WTC11 (cell line): ENCODE measurements around the gene WIPF3.

Source experiments
- CTCF ChIP-seq: fragments of 200-600 bp; IDR thresholded peaks from 2 replicates; pipeline ENCODE4 v1.8.0; 2022; ENCODE audit warnings: antibody characterized with exemption
- NR1H2 ChIP-seq: sonication (generic); formaldehyde crosslinking; IDR thresholded peaks from 2 replicates; pipeline ENCODE4 v1.9.0; 2021; ENCODE audit warnings: mild to moderate bottlenecking, moderate library complexity, missing genetic modification reagents
- NR2C2 ChIP-seq: sonication (generic); formaldehyde crosslinking; IDR thresholded peaks from 2 replicates; pipeline ENCODE4 v1.8.0; 2022; ENCODE audit warnings: mild to moderate bottlenecking, missing genetic modification reagents
- TP53 ChIP-seq: sonication (generic); formaldehyde crosslinking; IDR thresholded peaks from 2 replicates; pipeline ENCODE4 v1.8.1; 2023; ENCODE audit warnings: mild to moderate bottlenecking, missing genetic modification reagents
- ZNF416 ChIP-seq: fragments of 250-450 bp; sonication (Bioruptor Pico); IDR thresholded peaks from 2 replicates; pipeline ENCODE4 v1.9.0; 2021; ENCODE audit warnings: mild to moderate bottlenecking, inconsistent platforms
- TF ChIP-seq, protein P1 (sequence below): sonication (generic); formaldehyde crosslinking; IDR thresholded peaks from 2 replicates; pipeline ENCODE4 v1.8.0; 2022; ENCODE audit warnings: mild to moderate bottlenecking, missing genetic modification reagents
- TF ChIP-seq, protein P2 (sequence below): fragments of 250-450 bp; sonication (Bioruptor Pico); IDR thresholded peaks from 2 replicates; pipeline ENCODE4 v1.8.0; 2021; ENCODE audit warnings: mild to moderate bottlenecking

GRCh38 chr7:29806995-29807841, 910 bp downstream of the WIPF3 start:
- no peak for TF ChIP-seq NR2C2
- TF ChIP-seq, protein P1, sequence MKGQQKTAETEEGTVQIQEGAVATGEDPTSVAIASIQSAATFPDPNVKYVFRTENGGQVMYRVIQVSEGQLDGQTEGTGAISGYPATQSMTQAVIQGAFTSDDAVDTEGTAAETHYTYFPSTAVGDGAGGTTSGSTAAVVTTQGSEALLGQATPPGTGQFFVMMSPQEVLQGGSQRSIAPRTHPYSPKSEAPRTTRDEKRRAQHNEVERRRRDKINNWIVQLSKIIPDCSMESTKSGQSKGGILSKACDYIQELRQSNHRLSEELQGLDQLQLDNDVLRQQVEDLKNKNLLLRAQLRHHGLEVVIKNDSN (CRISPR knock-in tag), result no peak
- TF ChIP-seq CTCF, result no peak
- TF ChIP-seq NR1H2 (CRISPR knock-in tag), result no peak
- no peak for TF ChIP-seq TP53 (CRISPR knock-in tag)
- TF ChIP-seq ZNF416, result no peak
- TF ChIP-seq, protein P2, sequence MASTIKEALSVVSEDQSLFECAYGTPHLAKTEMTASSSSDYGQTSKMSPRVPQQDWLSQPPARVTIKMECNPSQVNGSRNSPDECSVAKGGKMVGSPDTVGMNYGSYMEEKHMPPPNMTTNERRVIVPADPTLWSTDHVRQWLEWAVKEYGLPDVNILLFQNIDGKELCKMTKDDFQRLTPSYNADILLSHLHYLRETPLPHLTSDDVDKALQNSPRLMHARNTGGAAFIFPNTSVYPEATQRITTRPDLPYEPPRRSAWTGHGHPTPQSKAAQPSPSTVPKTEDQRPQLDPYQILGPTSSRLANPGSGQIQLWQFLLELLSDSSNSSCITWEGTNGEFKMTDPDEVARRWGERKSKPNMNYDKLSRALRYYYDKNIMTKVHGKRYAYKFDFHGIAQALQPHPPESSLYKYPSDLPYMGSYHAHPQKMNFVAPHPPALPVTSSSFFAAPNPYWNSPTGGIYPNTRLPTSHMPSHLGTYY (CRISPR knock-in tag), result no peak
